Measurements from ENCODE around the gene PFN2.

The PFN2 gene

DNA sequence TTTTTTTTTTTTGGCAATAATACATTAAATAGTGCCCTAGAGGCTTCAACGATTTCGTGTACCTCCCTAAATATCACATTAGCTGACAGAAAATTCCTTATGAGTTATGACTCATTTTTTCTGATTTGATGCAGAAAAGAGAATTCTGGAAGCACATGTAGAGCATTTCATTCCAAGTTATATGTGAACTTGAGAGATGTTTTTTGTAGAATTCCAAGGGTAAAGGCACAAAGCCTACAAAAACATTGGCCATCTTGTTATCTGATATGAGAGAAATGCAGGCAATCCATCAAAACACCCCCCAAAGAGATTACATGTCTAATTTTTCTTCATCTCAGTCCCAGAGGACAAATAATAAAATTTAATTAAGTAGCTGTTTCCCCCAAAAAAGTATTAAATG lies 6.7 kb upstream of the PFN2 start:
- DNase-seq (ENCODE audit: insufficient read length, low spot score) = no peak
- TF ChIP-seq, protein P1, sequence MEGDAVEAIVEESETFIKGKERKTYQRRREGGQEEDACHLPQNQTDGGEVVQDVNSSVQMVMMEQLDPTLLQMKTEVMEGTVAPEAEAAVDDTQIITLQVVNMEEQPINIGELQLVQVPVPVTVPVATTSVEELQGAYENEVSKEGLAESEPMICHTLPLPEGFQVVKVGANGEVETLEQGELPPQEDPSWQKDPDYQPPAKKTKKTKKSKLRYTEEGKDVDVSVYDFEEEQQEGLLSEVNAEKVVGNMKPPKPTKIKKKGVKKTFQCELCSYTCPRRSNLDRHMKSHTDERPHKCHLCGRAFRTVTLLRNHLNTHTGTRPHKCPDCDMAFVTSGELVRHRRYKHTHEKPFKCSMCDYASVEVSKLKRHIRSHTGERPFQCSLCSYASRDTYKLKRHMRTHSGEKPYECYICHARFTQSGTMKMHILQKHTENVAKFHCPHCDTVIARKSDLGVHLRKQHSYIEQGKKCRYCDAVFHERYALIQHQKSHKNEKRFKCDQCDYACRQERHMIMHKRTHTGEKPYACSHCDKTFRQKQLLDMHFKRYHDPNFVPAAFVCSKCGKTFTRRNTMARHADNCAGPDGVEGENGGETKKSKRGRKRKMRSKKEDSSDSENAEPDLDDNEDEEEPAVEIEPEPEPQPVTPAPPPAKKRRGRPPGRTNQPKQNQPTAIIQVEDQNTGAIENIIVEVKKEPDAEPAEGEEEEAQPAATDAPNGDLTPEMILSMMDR (IDR thresholded peaks at IDR 0.05; ENCODE audit: insufficient read depth, missing control alignments) = no peak
- no peak for FAIRE-seq

DNA sequence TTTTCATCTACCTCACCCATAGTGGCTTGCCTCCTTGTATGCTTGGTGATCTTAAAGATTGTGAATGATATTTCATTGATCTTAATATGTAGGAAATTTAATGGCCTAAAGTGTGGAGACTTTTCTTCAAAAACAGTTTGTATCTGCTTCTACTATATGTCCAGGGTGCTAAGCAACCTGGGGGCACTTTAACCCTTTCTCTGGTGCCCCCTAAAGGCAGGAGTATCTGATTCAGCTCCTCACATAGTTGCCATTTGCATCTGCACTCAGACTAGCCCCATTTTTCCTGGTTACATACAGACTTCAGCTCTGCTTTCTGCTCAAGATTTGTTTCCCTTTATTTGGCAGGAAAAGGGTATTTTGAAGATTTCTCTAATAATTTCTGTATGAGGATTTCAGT lies 5.2 kb upstream of the PFN2 start:
- no peak for DNase-seq (ENCODE audit: insufficient read length, low spot score)
- FAIRE-seq = no peak
- TF ChIP-seq, protein P1 (IDR thresholded peaks at IDR 0.05; ENCODE audit: insufficient read depth, missing control alignments) = peak; percentile 12

DNA sequence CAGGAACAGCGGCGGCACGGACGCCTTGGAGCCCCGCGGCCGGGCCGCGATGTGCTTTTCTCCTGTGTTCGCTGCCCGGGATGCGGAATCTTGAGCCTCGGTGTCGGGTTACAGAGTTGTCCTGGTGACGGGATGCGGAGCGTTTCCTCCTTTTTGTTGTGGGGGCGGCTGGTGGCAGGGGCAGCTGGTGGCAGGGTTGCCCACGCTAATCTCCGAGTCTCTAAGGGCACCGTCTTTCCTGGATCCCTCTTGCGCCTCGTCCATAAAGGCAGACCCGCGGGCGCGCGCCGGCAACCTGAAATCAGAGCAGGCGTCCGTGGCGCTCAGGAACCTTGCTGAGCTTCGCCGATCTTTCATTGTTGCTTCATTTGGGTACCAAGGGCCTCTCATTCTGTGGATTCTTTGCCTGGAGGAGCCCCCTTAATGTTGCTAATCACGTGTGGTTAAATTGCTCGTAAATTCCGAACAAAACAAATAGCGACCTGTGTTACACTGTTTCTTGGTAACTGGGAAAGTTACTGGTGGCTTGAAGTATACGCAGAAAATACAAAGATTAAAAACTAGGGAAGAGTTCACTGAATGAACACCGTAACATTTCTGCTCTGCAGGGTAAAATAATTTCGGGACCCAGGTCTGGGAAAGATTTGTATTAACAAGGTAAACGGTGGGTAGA lies 844 bp upstream of the PFN2 start:
- TF ChIP-seq, protein P1 (IDR thresholded peaks at IDR 0.05; ENCODE audit: insufficient read depth, missing control alignments) = no peak
- FAIRE-seq (peak; percentile 46), DNase-seq (ENCODE audit: insufficient read length, low spot score) (no peak)

DNA sequence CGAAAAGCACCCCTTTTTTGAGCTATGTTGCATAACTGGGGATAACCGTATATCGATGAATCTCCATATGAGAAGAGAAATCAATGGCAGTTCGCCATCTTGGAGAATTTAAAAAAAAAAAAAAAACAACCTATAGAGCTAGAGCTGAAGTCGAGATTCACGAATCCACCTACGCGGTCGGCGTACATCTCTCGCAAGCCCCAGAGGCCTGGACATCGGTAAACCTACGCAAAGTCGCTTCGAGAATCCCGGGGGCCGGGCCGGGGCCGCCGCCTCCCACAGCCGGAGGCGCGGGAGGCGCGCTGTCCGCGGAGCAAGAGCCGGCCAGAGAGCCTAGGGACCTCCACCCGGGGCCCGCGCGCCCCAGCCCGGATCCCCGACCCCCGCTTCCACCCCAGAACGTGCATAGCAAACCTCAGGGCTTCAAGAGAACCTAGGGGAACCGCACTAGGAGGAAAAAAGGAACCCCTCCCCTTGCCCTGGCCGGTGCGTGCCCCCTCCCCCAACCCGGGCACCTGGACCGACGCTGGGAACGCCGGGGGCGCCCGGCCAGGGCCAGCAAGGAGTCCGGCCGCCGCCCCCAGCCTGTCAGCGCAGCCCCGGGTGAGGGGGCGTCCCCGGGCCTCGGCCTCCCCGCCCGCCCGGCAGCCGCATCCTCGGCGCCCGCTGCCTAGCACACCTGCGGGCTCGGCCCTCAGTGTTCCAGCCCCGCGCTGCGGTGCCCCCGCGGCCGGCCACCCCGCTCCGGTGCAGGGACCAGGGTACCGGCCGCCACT lies 567 bp downstream of the PFN2 start:
- FAIRE-seq = no peak
- TF ChIP-seq, protein P1 (IDR thresholded peaks at IDR 0.05; ENCODE audit: insufficient read depth, missing control alignments) = no peak
- DNase-seq (ENCODE audit: insufficient read length, low spot score) = no peak

DNA sequence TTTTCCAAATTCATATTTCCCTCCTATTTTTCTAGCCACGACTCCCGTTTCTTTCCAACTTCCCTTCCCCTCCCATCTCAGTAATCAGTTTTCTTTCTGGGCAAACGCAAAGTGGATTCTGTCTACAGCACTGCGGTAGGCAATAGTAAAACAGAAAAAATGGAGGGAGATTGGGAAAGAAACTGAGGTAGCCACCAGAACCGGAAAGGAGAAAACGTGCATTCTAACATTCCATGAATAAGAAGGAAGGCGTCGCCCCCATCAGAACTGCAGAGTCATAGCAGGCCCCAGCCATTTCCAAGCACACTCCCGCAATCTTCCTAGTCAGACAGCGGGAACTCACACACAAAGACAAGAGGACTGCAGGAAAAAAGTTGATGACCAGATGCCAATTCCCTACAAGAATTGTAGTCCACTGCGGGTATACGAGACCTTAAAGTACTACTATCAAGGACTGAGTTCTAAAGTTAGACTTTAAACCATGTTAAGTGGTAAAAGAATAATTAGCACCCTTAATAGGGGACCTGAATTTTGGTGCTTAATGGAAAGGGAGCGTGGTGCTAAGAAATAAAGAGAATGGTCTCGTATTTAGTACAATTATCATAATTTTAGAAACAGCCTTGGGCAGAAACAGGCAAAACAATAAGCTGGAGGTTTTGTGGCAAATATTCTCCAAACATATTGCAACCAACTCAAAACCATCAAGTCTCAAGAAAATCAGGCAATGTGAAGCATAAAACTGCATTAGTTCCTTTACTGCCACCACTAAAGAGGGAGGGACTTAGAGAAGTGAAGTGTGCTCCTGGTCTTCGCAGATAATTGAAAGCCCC lies 1.4 kb downstream of the PFN2 start:
- DNase-seq (ENCODE audit: insufficient read length, low spot score) (no peak), FAIRE-seq (peak; percentile 16)
- TF ChIP-seq, protein P1 (IDR thresholded peaks at IDR 0.05; ENCODE audit: insufficient read depth, missing control alignments) = no peak

DNA sequence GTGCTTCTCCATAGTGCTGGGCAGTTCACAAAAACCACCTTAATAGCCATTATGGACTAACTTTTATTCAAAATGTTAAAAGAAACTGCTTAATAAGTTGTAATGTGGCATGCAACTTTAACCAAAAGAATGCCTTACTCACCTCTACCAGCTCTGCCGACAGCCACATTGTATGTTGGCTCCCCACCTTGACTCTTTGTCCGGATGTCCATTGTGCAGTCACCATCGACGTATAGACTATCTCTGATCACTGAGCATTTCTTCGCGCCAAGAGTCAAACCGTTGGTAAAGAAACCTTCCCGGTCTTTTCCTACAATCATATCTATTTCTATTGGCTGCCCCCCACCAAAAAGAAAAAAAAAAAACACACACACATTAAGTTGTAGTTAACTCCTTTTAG lies 2.5 kb downstream of the PFN2 start:
- TF ChIP-seq, protein P1 (IDR thresholded peaks at IDR 0.05; ENCODE audit: insufficient read depth, missing control alignments) = no peak
- no peak for DNase-seq (ENCODE audit: insufficient read length, low spot score)
- FAIRE-seq = no peak

Data from D721Med (cell line).